HG02870 (cell line): ENCODE data around the gene GPR42.
"Not testable (repeated sequence)": the region's sequence is repeated elsewhere in the genome, so short reads cannot be mapped to it uniquely, and the experiment has no call there.

ENCODE experiments used
- ATAC-seq: cut with Tn5 transposase; IDR thresholded peaks from one replicate; pipeline ENCODE4 v1.9.1; 2021; ENCODE audit warnings: mild to moderate bottlenecking, moderate library complexity; ENCODE audit not compliant: unreplicated experiment

Gene GPR42

GRCh38 chr19:35362261-35363000, 8.4 kb upstream of the GPR42 start:
- ATAC-seq: no peak

GRCh38 chr19:35363001-35363590, 7.8 kb upstream of the GPR42 start:
- no peak for ATAC-seq

GRCh38 chr19:35363711-35364425, 7.0 kb upstream of the GPR42 start:
- ATAC-seq: no peak

- no peak for ATAC-seq
These were observed 5.6 kb upstream of the GPR42 start for GRCh38 chr19:35365303-35365702.

- no peak for ATAC-seq
These were observed 2.5 kb upstream of the GPR42 start for GRCh38 chr19:35368378-35368777.

GRCh38 chr19:35369522-35369921, 1.3 kb upstream of the GPR42 start:
- ATAC-seq: no peak

- ATAC-seq: no peak
These were observed 2.6 kb downstream of the GPR42 start for GRCh38 chr19:35373492-35373891.

- ATAC-seq: not testable (repeated sequence)
These were observed 3.2 kb downstream of the GPR42 start for GRCh38 chr19:35374031-35374430.

- no peak for ATAC-seq
These were observed 4.8 kb downstream of the GPR42 start for GRCh38 chr19:35375505-35376307.

- no peak for ATAC-seq
These were observed 6.8 kb downstream of the GPR42 start for GRCh38 chr19:35377656-35378055.

- ATAC-seq: no peak
These were observed 7.5 kb downstream of the GPR42 start for GRCh38 chr19:35378356-35378755.

- not testable (repeated sequence) for ATAC-seq
These were observed 8.7 kb downstream of the GPR42 start for GRCh38 chr19:35379545-35379944.

- ATAC-seq: no peak
These were observed 9.1 kb downstream of the GPR42 start for GRCh38 chr19:35379992-35380391.

- ATAC-seq: no peak
These were observed 9.7 kb downstream of the GPR42 start for GRCh38 chr19:35380450-35381124.

- no peak for ATAC-seq
These were observed 10.4 kb downstream of the GPR42 start for GRCh38 chr19:35381318-35381717.

- ATAC-seq: no peak
These were observed 11.1 kb downstream of the GPR42 start for GRCh38 chr19:35381926-35382325.

GRCh38 chr19:35383536-35383935, 12.7 kb downstream of the GPR42 start:
- no peak for ATAC-seq

- ATAC-seq: no peak
These were observed 17.6 kb downstream of the GPR42 start for GRCh38 chr19:35388277-35389054.

- ATAC-seq: no peak
These were observed 18.5 kb downstream of the GPR42 start for GRCh38 chr19:35389192-35389861.
